Measurements from ENCODE around the gene ABCC8. TPM values are rescaled to one million over a fixed set of nuclear protein-coding genes. Genes with fewer than 3 reads are reported as not detected.

Gene ABCC8
- total and polyA plus RNA-seq, 10 of the 15 experiments (the other 5 are each of a cell fraction or from before 2014, with no cell fraction given) = not detected

DNA sequence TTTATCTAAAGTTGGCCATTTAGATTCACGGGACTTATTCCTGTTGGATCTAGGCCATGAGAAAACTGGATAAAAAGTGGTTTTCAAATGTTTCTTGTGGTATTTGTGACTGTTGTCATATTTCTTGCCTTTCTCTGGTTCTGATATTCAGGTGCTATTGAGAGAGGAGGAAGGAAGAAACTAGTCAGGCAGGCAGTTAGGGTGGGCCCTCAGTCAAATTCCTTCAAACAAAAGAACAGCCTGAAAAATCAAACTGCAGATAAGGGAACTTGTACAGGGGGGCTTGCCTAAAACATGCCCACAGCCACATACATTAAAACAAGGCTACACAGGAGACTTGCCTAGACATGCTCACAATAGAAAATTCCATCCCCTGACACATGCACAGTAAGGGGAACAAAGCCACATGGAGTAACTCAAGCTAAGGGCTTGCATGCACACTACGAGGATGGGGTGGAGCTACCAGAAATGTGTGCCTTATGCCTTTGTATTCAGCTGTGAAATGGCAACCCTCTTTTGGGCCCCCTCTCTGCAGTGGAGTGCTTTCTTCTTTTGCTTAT is 106.9 kb downstream of the ABCC8 start (continued):
- TF ChIP-seq, protein P1, sequence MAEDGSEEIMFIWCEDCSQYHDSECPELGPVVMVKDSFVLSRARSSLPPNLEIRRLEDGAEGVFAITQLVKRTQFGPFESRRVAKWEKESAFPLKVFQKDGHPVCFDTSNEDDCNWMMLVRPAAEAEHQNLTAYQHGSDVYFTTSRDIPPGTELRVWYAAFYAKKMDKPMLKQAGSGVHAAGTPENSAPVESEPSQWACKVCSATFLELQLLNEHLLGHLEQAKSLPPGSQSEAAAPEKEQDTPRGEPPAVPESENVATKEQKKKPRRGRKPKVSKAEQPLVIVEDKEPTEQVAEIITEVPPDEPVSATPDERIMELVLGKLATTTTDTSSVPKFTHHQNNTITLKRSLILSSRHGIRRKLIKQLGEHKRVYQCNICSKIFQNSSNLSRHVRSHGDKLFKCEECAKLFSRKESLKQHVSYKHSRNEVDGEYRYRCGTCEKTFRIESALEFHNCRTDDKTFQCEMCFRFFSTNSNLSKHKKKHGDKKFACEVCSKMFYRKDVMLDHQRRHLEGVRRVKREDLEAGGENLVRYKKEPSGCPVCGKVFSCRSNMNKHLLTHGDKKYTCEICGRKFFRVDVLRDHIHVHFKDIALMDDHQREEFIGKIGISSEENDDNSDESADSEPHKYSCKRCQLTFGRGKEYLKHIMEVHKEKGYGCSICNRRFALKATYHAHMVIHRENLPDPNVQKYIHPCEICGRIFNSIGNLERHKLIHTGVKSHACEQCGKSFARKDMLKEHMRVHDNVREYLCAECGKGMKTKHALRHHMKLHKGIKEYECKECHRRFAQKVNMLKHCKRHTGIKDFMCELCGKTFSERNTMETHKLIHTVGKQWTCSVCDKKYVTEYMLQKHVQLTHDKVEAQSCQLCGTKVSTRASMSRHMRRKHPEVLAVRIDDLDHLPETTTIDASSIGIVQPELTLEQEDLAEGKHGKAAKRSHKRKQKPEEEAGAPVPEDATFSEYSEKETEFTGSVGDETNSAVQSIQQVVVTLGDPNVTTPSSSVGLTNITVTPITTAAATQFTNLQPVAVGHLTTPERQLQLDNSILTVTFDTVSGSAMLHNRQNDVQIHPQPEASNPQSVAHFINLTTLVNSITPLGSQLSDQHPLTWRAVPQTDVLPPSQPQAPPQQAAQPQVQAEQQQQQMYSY (CRISPR knock-in tag; IDR thresholded peaks at IDR 0.05) = no peak
- TF ChIP-seq, protein P2, sequence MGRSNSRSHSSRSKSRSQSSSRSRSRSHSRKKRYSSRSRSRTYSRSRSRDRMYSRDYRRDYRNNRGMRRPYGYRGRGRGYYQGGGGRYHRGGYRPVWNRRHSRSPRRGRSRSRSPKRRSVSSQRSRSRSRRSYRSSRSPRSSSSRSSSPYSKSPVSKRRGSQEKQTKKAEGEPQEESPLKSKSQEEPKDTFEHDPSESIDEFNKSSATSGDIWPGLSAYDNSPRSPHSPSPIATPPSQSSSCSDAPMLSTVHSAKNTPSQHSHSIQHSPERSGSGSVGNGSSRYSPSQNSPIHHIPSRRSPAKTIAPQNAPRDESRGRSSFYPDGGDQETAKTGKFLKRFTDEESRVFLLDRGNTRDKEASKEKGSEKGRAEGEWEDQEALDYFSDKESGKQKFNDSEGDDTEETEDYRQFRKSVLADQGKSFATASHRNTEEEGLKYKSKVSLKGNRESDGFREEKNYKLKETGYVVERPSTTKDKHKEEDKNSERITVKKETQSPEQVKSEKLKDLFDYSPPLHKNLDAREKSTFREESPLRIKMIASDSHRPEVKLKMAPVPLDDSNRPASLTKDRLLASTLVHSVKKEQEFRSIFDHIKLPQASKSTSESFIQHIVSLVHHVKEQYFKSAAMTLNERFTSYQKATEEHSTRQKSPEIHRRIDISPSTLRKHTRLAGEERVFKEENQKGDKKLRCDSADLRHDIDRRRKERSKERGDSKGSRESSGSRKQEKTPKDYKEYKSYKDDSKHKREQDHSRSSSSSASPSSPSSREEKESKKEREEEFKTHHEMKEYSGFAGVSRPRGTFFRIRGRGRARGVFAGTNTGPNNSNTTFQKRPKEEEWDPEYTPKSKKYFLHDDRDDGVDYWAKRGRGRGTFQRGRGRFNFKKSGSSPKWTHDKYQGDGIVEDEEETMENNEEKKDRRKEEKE (IDR thresholded peaks at IDR 0.05) = no peak
- TF ChIP-seq STAT1 (conservative IDR thresholded peaks at IDR 0.05) = no peak
- no peak for TF ChIP-seq EP300 (IDR thresholded peaks at IDR 0.05; ENCODE audit: borderline replicate concordance in 1 of 2, control insufficient read depth in 1 of 2, low read depth in 2 of 2, low read length in 2 of 2)
- TF ChIP-seq MTA2 (IDR thresholded peaks at IDR 0.05; ENCODE audit: low read depth) = no peak
- no peak for TF ChIP-seq POLR2A (IDR thresholded peaks at IDR 0.05; ENCODE audit: low read depth, low read length)

DNA sequence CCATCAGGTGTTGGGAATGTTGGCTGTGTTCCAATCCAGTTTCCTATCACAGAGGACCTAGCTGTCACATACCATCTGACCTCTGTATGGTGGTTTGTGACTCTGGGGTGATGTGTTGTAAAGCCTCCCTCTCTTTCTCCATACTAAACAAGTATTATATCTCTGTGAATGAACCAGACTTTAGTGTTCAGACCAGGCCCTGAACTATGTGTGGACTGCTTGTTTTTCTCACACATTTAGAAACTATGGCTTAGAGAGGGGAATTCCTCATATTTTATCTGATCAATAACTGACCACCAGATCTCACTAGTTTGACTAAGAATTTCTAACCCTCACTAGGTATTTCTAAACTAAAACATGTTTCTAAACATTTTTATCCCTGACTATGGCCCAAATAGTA is 107.6 kb downstream of the ABCC8 start:
- BruUV-seq (replicated peaks) = no TSS peak
- in situ Hi-C loops (cut with MboI) (no loop called here), intact Hi-C loops (cut with micrococcal nuclease; ENCODE audit: unreplicated experiment) (no loop called here)
- no peaks in the 10 kb centered on the region for H3K36me3 ChIP-seq (ENCODE audit: control insufficient read depth in 2 of 2, insufficient read depth in 2 of 2, low read length in 1 of 2)
- CTCF ChIA-PET = no interaction called here
- no peaks in the 10 kb centered on the region for H4K20me1 ChIP-seq (ENCODE audit: control insufficient read depth, insufficient read depth)
- H3K9me3 ChIP-seq (replicated peaks; ENCODE audit: control insufficient read depth, insufficient read depth, low read length) = peaks cover 24% of the 10 kb centered on the region
- H3K9ac ChIP-seq (ENCODE audit: control insufficient read depth, insufficient read depth, low read length) = no peak overlapping the region
- DNase-seq (ENCODE audit: low read depth, low spot score) (no peak), ATAC-seq (no peak), FAIRE-seq (no peak)
- no peak overlapping the region for H2AFZ ChIP-seq (ENCODE audit: control insufficient read depth, low read depth, low read length)
- no peak overlapping the region for H3K4me3 ChIP-seq
- POLR2A ChIA-PET = no interaction called here
- no peaks in the 10 kb centered on the region for H3K79me2 ChIP-seq (ENCODE audit: control insufficient read depth, insufficient read depth, low read length)
- SMC1A ChIA-PET (ENCODE audit: uncharacterized antibody, unreplicated experiment) = no interaction called here
- H3K4me1 ChIP-seq (ENCODE audit: control insufficient read depth, insufficient read depth, low read length) = no peaks in the 10 kb centered on the region
- RAD21 ChIA-PET (ENCODE audit: unreplicated experiment) = no interaction called here
- H3K27ac ChIP-seq (ENCODE audit: control insufficient read depth, insufficient read depth) = no peak overlapping the region
- H3K4me2 ChIP-seq (ENCODE audit: control insufficient read depth, insufficient read depth) = no peak overlapping the region
- TF ChIP-seq EED (IDR thresholded peaks at IDR 0.05; ENCODE audit: low read depth) (no peak), ESRRA (IDR thresholded peaks at IDR 0.05; ENCODE audit: low read length) (no peak), NRF1 (conservative IDR thresholded peaks at IDR 0.05; ENCODE audit: low read depth, low read length) (no peak)
- no peaks in the 10 kb centered on the region; a peak in 1 of 4 replicates for H3K27me3 ChIP-seq (replicated peaks in 1 of 2; ENCODE audit: control insufficient read depth in 2 of 2, insufficient read depth in 2 of 2, low read length in 1 of 2)
